Measurements from ENCODE around the gene MRPL24.
"Not testable (repeated sequence)": the region's sequence is repeated elsewhere in the genome, so short reads cannot be mapped to it uniquely, and the experiment has no call there.

GRCh38 chr1:156765136-156765535 is 24.2 kb upstream of the MRPL24 start:
- not testable (repeated sequence) for TF ChIP-seq POLR2A (IDR thresholded peaks at IDR 0.05); CTCF (IDR thresholded peaks at IDR 0.05 in 8 of 11, conservative IDR thresholded peaks at IDR 0.05 in 3 of 11)

All from spleen (tissue), 7 donors.